Stimulated activated CD4-positive, alpha-beta T cell treated with anti-CD3 and anti-CD28 coated beads, Interleukin-12 subunit alpha, Interleukin-12 subunit beta, amount 100 ng/mL, for 24 hours (primary cell): ENCODE results near the gene RPS6KA6.

Source experiments
- DNase-seq, 2 experiments: peaks; one replicate each; pipeline ENCODE4 v3.0.0-alpha.2; 2020; ENCODE audit warnings: low read depth in 2 of 2

Gene RPS6KA6

GRCh38 chrX:84187533-84188319 is at the start of gene RPS6KA6:
Gene RPS6KA6, minus strand, starts transcription at chrX:84188199. Its CDS starts 300 bp downstream, at chrX:84187899.
- DNase-seq: no peak

- no peak for DNase-seq
These were observed 36.7 kb upstream of the RPS6KA6 start for GRCh38 chrX:84224741-84225140.

- DNase-seq: no peak
These were observed 35.3 kb upstream of the RPS6KA6 start for GRCh38 chrX:84223261-84223660.

GRCh38 chrX:84221181-84221580 is 33.2 kb upstream of the RPS6KA6 start:
- DNase-seq: no peak

- no peak for DNase-seq
These were observed 31.6 kb upstream of the RPS6KA6 start for GRCh38 chrX:84219551-84219950.

GRCh38 chrX:84218726-84219125 is 30.7 kb upstream of the RPS6KA6 start:
- no peak for DNase-seq

GRCh38 chrX:84216881-84217280 is 28.9 kb upstream of the RPS6KA6 start:
- DNase-seq: no peak

- no peak for DNase-seq
These were observed 28.4 kb upstream of the RPS6KA6 start for GRCh38 chrX:84216406-84216805.

GRCh38 chrX:84205276-84205675 is 17.3 kb upstream of the RPS6KA6 start:
- no peak for DNase-seq

- no peak for DNase-seq
These were observed 11.7 kb upstream of the RPS6KA6 start for GRCh38 chrX:84199688-84200087.

GRCh38 chrX:84197550-84197949 is 9.6 kb upstream of the RPS6KA6 start:
- DNase-seq: no peak

GRCh38 chrX:84192006-84192405 is 4.0 kb upstream of the RPS6KA6 start:
- DNase-seq: no peak

- DNase-seq: no peak
These were observed 1.1 kb upstream of the RPS6KA6 start for GRCh38 chrX:84189125-84189524.

GRCh38 chrX:84188320-84188834 is 378 bp upstream of the RPS6KA6 start:
- DNase-seq: no peak

- no peak for DNase-seq
These were observed 1.1 kb downstream of the RPS6KA6 start for GRCh38 chrX:84186603-84187532.

GRCh38 chrX:84182516-84182915 is 5.5 kb downstream of the RPS6KA6 start:
- no peak for DNase-seq

GRCh38 chrX:84175958-84176357 is 12.0 kb downstream of the RPS6KA6 start:
- no peak for DNase-seq

- DNase-seq: no peak
These were observed 12.7 kb downstream of the RPS6KA6 start for GRCh38 chrX:84175274-84175673.

GRCh38 chrX:84174348-84174747 is 13.7 kb downstream of the RPS6KA6 start:
- DNase-seq: no peak

- no peak for DNase-seq
These were observed 17.1 kb downstream of the RPS6KA6 start for GRCh38 chrX:84170931-84171330.

GRCh38 chrX:84168574-84168973 is 19.4 kb downstream of the RPS6KA6 start:
- no peak for DNase-seq

GRCh38 chrX:84168095-84168494 is 19.9 kb downstream of the RPS6KA6 start:
- no peak for DNase-seq

GRCh38 chrX:84165711-84166110 is 22.3 kb downstream of the RPS6KA6 start:
- no peak for DNase-seq
